ENCODE results near the gene FXYD5.

FXYD5 gene

DNA sequence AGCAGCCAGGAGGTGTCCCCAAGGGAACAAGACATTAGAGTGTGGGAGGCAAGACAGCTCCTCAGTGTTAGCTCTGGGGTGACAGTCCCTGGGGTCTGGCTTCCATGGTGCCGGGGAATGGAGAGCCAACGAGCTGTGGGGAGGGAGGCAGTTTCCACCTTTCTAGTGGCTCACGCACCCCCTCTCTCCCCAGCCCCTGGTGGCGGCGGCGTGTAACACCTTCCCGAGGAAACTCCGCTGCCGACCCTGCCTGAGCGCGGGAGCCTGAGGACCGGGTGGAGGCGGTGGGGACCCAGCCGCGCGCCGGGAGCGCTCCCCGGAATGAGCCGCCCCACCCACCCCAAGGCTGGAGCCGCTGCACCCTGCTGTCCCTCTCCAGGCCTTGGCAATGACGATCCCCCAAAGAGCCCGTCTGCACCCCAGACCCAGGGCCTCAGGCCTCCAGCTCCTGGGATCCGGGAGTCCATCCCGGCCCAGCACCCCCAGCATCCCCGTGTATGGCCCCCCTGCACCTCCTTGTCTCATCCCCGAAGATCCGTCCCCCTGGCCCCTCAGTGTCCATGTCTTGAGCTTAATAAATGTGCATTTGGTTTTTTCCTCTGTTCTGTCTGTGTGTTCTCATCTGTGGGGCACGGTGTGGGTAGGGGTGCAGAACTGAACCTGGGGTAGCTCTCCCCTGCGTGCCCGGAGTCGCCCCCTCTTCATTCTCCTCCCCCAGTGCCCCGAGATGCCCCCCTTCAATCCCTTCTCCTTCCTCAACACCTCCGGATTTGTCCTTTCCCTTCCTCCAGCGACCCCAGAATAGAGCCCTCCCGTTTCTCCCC, 622 bp upstream of the FXYD5 start:
- Histone ChIP-seq H3K36me3 (peaks cover 29% of the 10 kb centered on the region), H4K20me1 (peaks cover 39% of the 10 kb centered on the region), H3K4me1 (peaks cover 63% of the 10 kb centered on the region), H3K9me3 (no peaks in the 10 kb centered on the region), H3K27ac (peak overlapping the region; percentile 88), H3K9ac (peak overlapping the region; percentile 85), H3K4me3 (peak overlapping the region; percentile 87), H3K4me2 (peak overlapping the region; percentile 100), H3K27me3 (no peaks in the 10 kb centered on the region)
- no peak for TF ChIP-seq Cebpa-rat (IDR thresholded peaks at IDR 0.05)

DNA sequence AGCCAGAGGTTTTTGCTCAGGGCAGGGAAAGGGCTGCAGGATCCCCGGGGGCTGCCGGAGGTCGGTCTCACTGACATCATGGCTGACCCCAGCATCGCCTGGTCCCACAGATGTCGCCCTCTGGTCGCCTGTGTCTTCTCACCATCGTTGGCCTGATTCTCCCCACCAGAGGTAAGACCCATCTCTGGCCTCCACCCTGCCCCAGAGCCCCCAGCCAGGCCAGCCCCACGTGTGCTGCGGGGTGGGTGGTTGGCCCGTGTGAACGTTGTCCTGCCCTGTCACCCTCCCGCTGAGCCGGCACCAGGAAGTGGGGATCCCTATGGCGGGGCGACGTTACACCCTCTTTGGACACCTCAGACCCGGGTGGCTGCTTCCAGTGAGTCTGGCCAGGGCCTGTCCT, 906 bp downstream of the FXYD5 start:
- Histone ChIP-seq H3K9ac (peak overlapping the region; percentile 85), H3K4me1 (peaks cover 79% of the 10 kb centered on the region)

DNA sequence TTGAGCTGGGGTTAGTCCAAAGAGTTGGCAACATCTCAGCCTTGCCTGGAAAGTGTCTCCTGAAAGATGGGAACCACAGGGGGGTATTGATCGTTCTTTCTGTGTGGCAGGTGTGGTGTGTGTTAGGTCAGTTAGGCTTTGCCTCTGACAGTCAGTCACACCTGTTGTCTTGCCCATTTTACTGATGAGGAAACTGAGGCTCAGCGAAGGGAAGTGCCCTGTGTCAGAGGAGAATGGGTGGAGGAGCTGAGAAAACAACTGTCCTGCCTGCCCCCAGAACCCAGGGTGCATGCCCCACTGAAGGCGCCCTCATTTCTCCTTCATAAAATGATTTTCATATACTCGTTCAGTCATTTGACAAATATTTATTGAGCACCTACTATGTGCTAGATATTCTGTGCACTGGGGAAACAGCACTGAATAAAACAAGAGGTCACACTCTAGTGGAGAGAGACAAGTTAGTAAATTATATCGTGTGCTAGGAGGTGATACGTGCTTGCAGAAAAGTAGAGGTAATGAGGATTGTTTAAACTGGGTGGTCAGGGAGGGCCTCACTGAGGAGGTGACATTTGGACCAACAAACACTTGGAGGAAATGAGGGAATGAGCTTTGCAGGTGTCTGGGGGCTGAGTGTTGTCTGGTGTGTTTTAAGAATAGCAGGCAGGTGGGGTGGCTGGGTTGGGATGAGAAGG, 1.6 kb downstream of the FXYD5 start:
- Histone ChIP-seq H3K4me1 (peaks cover 85% of the 10 kb centered on the region), H3K4me2 (peak overlapping the region; percentile 100), H4K20me1 (peaks cover 61% of the 10 kb centered on the region), H3K27me3 (no peaks in the 10 kb centered on the region), H3K4me3 (peak overlapping the region; percentile 87), H3K27ac (peak overlapping the region; percentile 88), H3K9me3 (no peaks in the 10 kb centered on the region), H3K36me3 (peaks cover 46% of the 10 kb centered on the region), H3K9ac (peak overlapping the region; percentile 85)
- no peak for TF ChIP-seq Cebpa-rat (IDR thresholded peaks at IDR 0.05)

More for the DNA sequence above, 906 bp downstream of the FXYD5 start:
- peak overlapping the region; percentile 100 for H3K4me2 ChIP-seq
- peak overlapping the region; percentile 88 for H3K27ac ChIP-seq
- H3K27me3 ChIP-seq = no peaks in the 10 kb centered on the region
- H4K20me1 ChIP-seq = peaks cover 54% of the 10 kb centered on the region
- TF ChIP-seq Cebpa-rat (IDR thresholded peaks at IDR 0.05) = no peak
- no peaks in the 10 kb centered on the region for H3K9me3 ChIP-seq
- H3K36me3 ChIP-seq = peaks cover 43% of the 10 kb centered on the region
- peak overlapping the region; percentile 87 for H3K4me3 ChIP-seq

DNA sequence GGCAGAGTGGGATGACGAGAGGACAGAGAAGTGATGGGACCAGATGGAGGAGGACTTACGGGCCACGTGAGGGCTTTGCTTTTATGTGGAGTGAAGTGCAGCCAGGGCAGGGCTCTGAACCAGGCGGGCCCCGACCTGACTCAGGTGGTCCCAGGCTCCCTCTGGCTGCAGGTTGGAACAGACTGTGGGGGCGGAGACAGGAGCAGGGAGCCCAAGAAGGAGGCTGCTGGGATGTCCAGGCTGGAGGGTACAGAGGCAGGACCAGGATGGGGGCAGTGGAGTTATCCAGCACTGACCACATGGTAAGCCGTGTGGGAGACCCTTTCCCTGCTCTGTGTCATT, 2.1 kb downstream of the FXYD5 start:
- no peak for TF ChIP-seq Cebpa-rat (IDR thresholded peaks at IDR 0.05)
- H3K27me3 ChIP-seq = no peaks in the 10 kb centered on the region
- H3K9ac ChIP-seq = peak overlapping the region; percentile 85; the same call in 1 of the 2 replicates
- H3K36me3 ChIP-seq = peaks cover 51% of the 10 kb centered on the region
- H3K27ac ChIP-seq = peak overlapping the region; percentile 57; the same call in 1 of the 2 replicates
- H3K9me3 ChIP-seq = peaks cover 4% of the 10 kb centered on the region; the same call in 1 of the 2 replicates
- peaks cover 61% of the 10 kb centered on the region for H4K20me1 ChIP-seq
- 0 out of 2 replicates have a peak overlapping the region, but pooled peaks have one; percentile 87 for H3K4me3 ChIP-seq
- H3K4me2 ChIP-seq = peak overlapping the region; percentile 100
- H3K4me1 ChIP-seq = peaks cover 89% of the 10 kb centered on the region

DNA sequence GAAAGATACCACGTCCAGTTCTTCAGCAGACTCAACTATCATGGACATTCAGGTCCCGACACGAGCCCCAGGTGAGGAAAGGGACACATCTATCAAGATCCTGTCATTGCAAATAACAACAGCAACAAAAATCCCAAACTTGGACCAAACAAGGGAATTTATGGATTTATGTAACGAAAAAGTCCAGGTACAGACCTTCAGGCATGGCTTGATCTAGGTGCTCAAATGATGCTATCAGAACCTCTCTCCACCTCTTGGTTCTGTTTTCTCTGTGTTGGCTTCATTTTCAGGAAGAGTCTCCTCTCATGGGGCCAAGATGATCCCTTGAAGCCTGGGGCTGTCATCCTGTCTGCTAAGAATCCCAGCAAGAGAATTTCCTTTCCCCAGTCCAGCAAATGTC, 2.9 kb downstream of the FXYD5 start:
- Histone ChIP-seq H3K9ac (no peak overlapping the region), H3K27ac (no peak overlapping the region; the same call in 1 of the 2 replicates), H3K4me1 (peaks cover 87% of the 10 kb centered on the region), H3K4me3 (no peak overlapping the region), H3K9me3 (peaks cover 11% of the 10 kb centered on the region; the same call in 1 of the 2 replicates), H3K36me3 (peaks cover 59% of the 10 kb centered on the region), H3K4me2 (peak overlapping the region; percentile 100), H3K27me3 (no peaks in the 10 kb centered on the region), H4K20me1 (peaks cover 61% of the 10 kb centered on the region)
- no peak for TF ChIP-seq Cebpa-rat (IDR thresholded peaks at IDR 0.05)

DNA sequence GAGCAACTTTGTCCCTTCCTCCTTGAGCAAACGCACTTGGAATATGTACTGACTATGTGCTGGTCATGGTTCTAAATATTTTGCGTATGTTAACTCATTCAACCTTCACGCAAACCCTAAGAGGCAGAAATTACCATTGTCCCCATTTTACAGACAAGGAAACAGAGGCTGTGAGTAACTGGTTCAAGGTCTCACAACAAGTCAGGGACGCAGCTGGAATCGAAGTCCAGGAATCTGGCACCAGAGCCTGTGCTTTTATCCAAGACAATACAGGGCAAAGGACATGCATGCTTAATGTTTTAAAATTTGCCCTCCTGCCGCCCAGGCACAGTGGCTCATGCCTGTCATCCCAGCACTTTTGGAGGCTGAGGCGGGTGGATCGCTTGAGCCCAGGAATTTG, 5.1 kb downstream of the FXYD5 start:
- H3K27me3 ChIP-seq = no peaks in the 10 kb centered on the region
- H3K36me3 ChIP-seq = peaks cover 81% of the 10 kb centered on the region
- H4K20me1 ChIP-seq = peaks cover 61% of the 10 kb centered on the region
- H3K4me2 ChIP-seq = peak overlapping the region; percentile 100
- peaks cover 68% of the 10 kb centered on the region for H3K4me1 ChIP-seq
- no peak overlapping the region for H3K4me3 ChIP-seq
- peak overlapping the region; percentile 43; the same call in 1 of the 2 replicates for H3K9ac ChIP-seq
- H3K9me3 ChIP-seq = peaks cover 32% of the 10 kb centered on the region
- no peak overlapping the region for H3K27ac ChIP-seq
- TF ChIP-seq Cebpa-rat (IDR thresholded peaks at IDR 0.05) = no peak

DNA sequence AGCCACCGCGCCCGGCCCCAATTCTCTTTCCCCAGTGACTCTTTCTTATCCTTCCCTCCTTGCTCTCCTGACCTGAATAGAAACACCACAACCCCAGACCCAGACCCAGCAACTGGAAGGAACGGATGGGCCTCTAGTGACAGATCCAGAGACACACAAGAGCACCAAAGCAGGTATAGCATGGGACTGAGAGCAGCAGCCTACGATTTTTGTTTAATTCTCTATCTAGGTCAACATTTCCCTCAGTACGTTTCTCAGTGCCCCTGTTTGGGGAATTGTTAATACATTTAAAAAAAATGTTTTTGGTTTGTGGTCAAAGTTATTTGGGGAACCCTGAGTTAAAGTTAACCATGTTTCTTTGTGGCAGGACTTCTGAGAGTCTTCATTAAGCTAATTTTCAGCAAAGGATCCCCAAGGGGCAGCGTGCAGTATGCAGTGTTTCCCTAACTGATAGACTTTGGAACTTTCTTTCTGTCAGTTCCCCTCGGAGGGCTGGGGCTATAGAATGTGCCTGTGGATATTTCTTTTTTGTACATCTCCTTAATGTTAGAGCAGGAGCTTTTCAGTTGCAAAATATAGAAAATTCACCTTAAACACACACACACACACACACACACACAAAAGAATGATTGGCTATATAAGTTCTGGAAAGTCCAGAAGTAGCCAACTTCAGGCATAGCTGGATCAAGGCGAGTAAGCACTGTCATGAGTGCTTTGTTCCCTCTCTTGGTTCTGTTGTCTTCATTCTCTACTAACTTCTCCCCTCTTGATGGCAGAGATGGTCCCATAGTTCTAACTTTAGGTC, 6.3 kb downstream of the FXYD5 start:
- peaks cover 64% of the 10 kb centered on the region for H3K4me1 ChIP-seq
- TF ChIP-seq Cebpa-rat (IDR thresholded peaks at IDR 0.05) = no peak
- H3K27ac ChIP-seq = peak overlapping the region; percentile 59
- H3K27me3 ChIP-seq = no peaks in the 10 kb centered on the region
- peaks cover 52% of the 10 kb centered on the region for H4K20me1 ChIP-seq
- H3K36me3 ChIP-seq = peaks cover 93% of the 10 kb centered on the region
- peaks cover 45% of the 10 kb centered on the region for H3K9me3 ChIP-seq
- H3K9ac ChIP-seq = peak overlapping the region; percentile 43; the same call in 1 of the 2 replicates
- H3K4me3 ChIP-seq = peak overlapping the region; percentile 5; the same call in 1 of the 2 replicates
- peak overlapping the region; percentile 100 for H3K4me2 ChIP-seq

DNA sequence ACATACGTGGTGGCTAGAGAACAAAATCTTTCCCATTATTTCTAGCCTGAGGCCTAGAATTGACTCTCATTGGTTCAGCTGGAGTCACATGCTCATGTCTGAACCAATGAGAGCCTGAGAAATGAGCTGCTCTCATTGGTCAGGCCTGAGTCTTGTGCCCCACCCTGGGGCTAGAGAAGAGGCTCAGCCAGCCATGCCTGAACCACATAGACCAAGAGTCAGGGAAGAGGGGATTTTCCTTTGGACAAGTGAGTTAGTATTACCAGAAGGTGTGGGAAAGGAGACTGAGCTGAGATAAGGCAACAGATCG, 6.9 kb downstream of the FXYD5 start:
- peaks cover 50% of the 10 kb centered on the region for H3K9me3 ChIP-seq
- TF ChIP-seq Cebpa-rat (IDR thresholded peaks at IDR 0.05) = no peak
- H3K9ac ChIP-seq = no peak overlapping the region
- peaks cover 58% of the 10 kb centered on the region for H3K4me1 ChIP-seq
- H3K27ac ChIP-seq = peak overlapping the region; percentile 59; the same call in 1 of the 2 replicates
- peak overlapping the region; percentile 100 for H3K4me2 ChIP-seq
- peaks cover 95% of the 10 kb centered on the region for H3K36me3 ChIP-seq
- no peaks in the 10 kb centered on the region for H3K27me3 ChIP-seq
- H3K4me3 ChIP-seq = peak overlapping the region; percentile 5; the same call in 1 of the 2 replicates
- H4K20me1 ChIP-seq = peaks cover 46% of the 10 kb centered on the region

DNA sequence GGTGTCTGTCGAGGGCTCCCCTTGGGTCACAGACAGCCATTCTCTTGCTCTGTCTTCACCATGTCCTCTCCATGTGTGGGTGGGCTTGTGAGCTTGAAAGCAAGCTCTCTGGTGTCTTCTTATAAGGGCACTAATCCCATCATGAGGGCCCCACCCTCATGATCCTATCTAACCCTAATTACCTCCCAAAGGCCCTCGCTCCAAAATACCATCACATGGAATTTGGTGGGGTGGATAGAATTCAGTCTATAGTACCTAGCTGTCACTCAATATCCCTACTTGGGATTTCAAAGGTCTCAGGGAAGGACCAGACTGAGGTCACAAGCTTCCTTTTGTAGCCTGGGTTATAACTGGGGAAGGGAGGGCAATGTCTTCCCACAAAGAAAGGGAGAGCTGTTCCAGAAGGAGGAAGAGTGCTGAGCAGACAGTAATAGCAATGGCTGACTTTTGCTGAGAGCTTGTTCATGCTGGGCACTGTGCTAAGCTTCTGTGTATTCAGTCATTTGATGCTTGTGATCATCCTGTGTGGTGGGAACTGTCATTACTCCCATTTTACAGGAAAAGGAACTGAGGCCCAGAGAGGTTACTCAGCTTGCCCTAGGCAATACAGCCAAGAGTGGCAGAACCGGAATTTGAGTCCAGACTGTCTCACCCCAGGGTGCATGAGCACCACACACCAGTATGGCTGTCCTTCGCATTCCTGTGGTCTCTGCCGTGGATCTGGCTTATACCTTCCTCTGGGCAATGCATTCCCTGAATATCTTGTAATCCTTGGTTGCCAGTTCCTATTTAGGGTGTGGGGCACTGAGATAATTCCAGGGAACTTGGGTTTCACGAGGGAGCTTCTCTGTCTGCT, 8.2 kb downstream of the FXYD5 start:
- Histone ChIP-seq H3K27ac (no peak overlapping the region), H3K9me3 (peaks cover 53% of the 10 kb centered on the region), H3K4me1 (peaks cover 55% of the 10 kb centered on the region), H3K4me2 (no peak overlapping the region), H3K27me3 (no peaks in the 10 kb centered on the region), H3K4me3 (no peak overlapping the region), H3K9ac (no peak overlapping the region), H4K20me1 (peaks cover 33% of the 10 kb centered on the region), H3K36me3 (peaks cover 95% of the 10 kb centered on the region)
- no peak for TF ChIP-seq Cebpa-rat (IDR thresholded peaks at IDR 0.05)
